Mesothelial cell of epicardium (in vitro differentiated cells): Measurements from ENCODE around the gene ZNRF4. TPM values are rescaled to one million over a fixed set of nuclear protein-coding genes. Genes with fewer than 3 reads are reported as not detected.
A peak's percentile ranks its signal among the peaks of the same experiment; 100 is the strongest.
"Not testable (repeated sequence)": the region's sequence is repeated elsewhere in the genome, so short reads cannot be mapped to it uniquely, and the experiment has no call there.

Source experiments
- DNase-seq, 2 experiments: peaks; one replicate each; pipeline ENCODE4 v3.0.0; 2021; ENCODE audit warnings: low spot score in 2 of 2; ENCODE audit not compliant: unreplicated experiment in 2 of 2
- H3K27ac Mint-ChIP-seq: 2 replicates; pipeline ENCODE4 v1.8.0; 2021; ENCODE audit warnings: mixed read lengths
- H3K27me3 Mint-ChIP-seq: 2 replicates; pipeline ENCODE4 v1.8.0; 2021; ENCODE audit warnings: low read depth, mixed read lengths
- H3K36me3 Mint-ChIP-seq: 2 replicates; pipeline ENCODE4 v1.8.0; 2021; ENCODE audit warnings: mixed read lengths
- H3K4me1 Mint-ChIP-seq: 2 replicates; pipeline ENCODE4 v1.8.0; 2021; ENCODE audit warnings: mixed read lengths
- H3K4me3 Mint-ChIP-seq: 2 replicates; pipeline ENCODE4 v1.8.0; 2021; ENCODE audit warnings: mild to moderate bottlenecking, moderate library complexity, mixed read lengths
- H3K9me3 Mint-ChIP-seq: 2 replicates; pipeline ENCODE4 v1.8.0; 2021; ENCODE audit warnings: mixed read lengths
- total RNA-seq: library from RNA; stranded (reverse); gene quantifications from 3 replicates; pipeline ENCODE4 v1.2.1, GENCODE V29; 2021
- TF ChIP-seq, protein P1 (sequence below): fragments of 200-600 bp; sonication (generic); IDR thresholded peaks from one replicate; pipeline ENCODE4 v1.5.0; 2021; ENCODE audit warnings: antibody characterized with exemption; ENCODE audit not compliant: unreplicated experiment

The ZNRF4 gene
- total RNA-seq, 1 donor from 2014 or later = not detected

GRCh38 chr19:5436106-5436947 lies 18.9 kb upstream of the ZNRF4 start:
- Mint-ChIP-seq H3K9me3 (peaks cover 6% of the 10 kb centered on the region), H3K27me3 (peaks cover 66% of the 10 kb centered on the region)

DNA sequence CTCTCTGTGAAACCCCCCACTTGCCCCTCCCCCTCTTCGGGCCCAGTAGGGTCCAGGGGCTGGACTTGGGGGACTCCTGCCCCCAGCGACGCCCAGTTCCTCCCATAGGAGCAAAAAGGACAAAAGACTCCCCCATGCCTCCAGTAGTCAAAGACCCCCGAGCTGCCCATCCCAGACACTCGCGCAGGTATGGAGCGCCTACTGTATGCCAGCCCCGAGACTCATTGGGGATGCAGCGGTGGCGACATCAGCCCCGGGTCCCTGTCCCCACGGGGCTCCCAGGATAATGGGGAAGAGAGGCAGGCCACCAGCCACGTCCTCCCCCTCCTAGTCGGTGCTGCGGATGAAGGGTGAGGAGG lies 18.3 kb upstream of the ZNRF4 start:
- no peak for DNase-seq
- Mint-ChIP-seq H3K27me3 (peaks cover 69% of the 10 kb centered on the region), H3K4me1 (no peaks in the 10 kb centered on the region), H3K36me3 (no peaks in the 10 kb centered on the region), H3K4me3 (peak overlapping the region; percentile 63), H3K27ac (no peak overlapping the region), H3K9me3 (peaks cover 6% of the 10 kb centered on the region)
- TF ChIP-seq, protein P1, sequence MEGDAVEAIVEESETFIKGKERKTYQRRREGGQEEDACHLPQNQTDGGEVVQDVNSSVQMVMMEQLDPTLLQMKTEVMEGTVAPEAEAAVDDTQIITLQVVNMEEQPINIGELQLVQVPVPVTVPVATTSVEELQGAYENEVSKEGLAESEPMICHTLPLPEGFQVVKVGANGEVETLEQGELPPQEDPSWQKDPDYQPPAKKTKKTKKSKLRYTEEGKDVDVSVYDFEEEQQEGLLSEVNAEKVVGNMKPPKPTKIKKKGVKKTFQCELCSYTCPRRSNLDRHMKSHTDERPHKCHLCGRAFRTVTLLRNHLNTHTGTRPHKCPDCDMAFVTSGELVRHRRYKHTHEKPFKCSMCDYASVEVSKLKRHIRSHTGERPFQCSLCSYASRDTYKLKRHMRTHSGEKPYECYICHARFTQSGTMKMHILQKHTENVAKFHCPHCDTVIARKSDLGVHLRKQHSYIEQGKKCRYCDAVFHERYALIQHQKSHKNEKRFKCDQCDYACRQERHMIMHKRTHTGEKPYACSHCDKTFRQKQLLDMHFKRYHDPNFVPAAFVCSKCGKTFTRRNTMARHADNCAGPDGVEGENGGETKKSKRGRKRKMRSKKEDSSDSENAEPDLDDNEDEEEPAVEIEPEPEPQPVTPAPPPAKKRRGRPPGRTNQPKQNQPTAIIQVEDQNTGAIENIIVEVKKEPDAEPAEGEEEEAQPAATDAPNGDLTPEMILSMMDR = no peak

More at GRCh38 chr19:5436106-5436947, 18.9 kb upstream of the ZNRF4 start:
- no peaks in the 10 kb centered on the region for H3K4me1 Mint-ChIP-seq
- no peaks in the 10 kb centered on the region for H3K36me3 Mint-ChIP-seq
- DNase-seq = peak; percentile 57 to 85
- H3K4me3 Mint-ChIP-seq = peak overlapping the region; percentile 63
- H3K27ac Mint-ChIP-seq = no peak overlapping the region
- TF ChIP-seq, protein P1 = no peak

DNA sequence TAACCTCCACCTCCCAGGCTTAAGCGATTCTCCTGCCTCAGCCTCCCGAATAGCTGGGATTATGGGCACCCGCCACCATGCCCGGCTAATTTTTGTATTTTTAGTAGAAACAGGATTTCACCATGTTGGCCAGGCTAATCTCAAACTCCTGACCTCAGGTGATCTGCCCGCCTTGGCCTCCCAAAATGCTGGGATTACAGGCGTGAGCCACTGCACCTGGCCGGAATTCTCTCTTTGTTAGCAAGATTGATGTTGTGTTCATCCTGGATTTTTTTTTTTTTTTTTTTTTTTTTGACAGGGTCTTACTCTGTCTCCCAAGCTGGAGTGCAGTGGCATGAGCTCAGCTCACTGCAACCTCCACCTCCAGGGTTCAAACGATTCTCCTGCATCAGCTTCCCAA lies 16.5 kb upstream of the ZNRF4 start:
- not testable (repeated sequence) for H3K36me3 Mint-ChIP-seq, H3K4me3 Mint-ChIP-seq, H3K9me3 Mint-ChIP-seq, H3K27ac Mint-ChIP-seq, H3K4me1 Mint-ChIP-seq, DNase-seq
- peaks cover 65% of the 10 kb centered on the region for H3K27me3 Mint-ChIP-seq

GRCh38 chr19:5439452-5439851 lies 15.8 kb upstream of the ZNRF4 start:
- Mint-ChIP-seq H3K27ac (no peak overlapping the region), H3K4me3 (no peak overlapping the region)

GRCh38 chr19:5440299-5440698 lies 14.9 kb upstream of the ZNRF4 start:
- Mint-ChIP-seq H3K27ac (no peak overlapping the region), H3K9me3 (no peaks in the 10 kb centered on the region), H3K36me3 (no peaks in the 10 kb centered on the region), H3K27me3 (peaks cover 52% of the 10 kb centered on the region), H3K4me3 (no peak overlapping the region), H3K4me1 (no peaks in the 10 kb centered on the region)
- no peak for DNase-seq
- TF ChIP-seq, protein P1 = no peak

More at GRCh38 chr19:5439452-5439851, 15.8 kb upstream of the ZNRF4 start:
- no peak for DNase-seq
- H3K4me1 Mint-ChIP-seq = no peaks in the 10 kb centered on the region
- H3K27me3 Mint-ChIP-seq = peaks cover 61% of the 10 kb centered on the region
- no peaks in the 10 kb centered on the region for H3K36me3 Mint-ChIP-seq
- TF ChIP-seq, protein P1 = no peak
- peaks cover 3% of the 10 kb centered on the region for H3K9me3 Mint-ChIP-seq

DNA sequence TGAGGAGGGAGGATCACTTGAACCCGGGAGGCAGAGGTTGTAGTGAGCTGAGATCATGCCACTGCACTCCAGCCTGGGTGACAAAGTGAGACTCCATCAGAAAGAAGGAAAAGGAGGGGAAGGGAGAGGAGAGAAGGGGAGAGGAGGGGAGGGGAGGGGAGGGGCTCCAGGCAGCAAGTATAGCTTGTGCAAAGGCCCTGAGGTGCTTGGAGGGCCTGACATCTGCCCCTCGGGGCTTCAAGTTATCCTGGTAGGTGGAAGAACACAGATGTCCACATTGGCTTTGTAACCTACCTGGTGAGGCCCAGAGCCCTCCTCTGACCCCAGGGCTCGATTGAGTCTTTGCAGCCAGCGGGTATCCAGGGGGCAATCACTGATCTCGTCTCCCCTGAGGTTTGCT lies 11.5 kb upstream of the ZNRF4 start:
- Mint-ChIP-seq H3K27ac (no peak overlapping the region), H3K4me3 (no peak overlapping the region), H3K36me3 (no peaks in the 10 kb centered on the region), H3K9me3 (no peaks in the 10 kb centered on the region), H3K27me3 (peaks cover 41% of the 10 kb centered on the region), H3K4me1 (no peaks in the 10 kb centered on the region)
- TF ChIP-seq, protein P1 = no peak
- no peak for DNase-seq
